Sigmoid colon (tissue), 7 donors: ENCODE measurements around the gene TTC12. TPM values are rescaled to one million over a fixed set of nuclear protein-coding genes. Genes with fewer than 3 reads are reported as not detected.

Source experiments
- DNase-seq: peaks from one replicate; pipeline ENCODE4 v3.0.0-alpha.2; 2019
- H3K27ac ChIP-seq, 4 donors: fragments of 200-600 bp; sonication (generic); one replicate each; pipeline ENCODE4 v1.5.1; 2016 to 2019; ENCODE audit warnings: mild to moderate bottlenecking in 1 of 4
- H3K27me3 ChIP-seq, 3 donors: fragments of 200-600 bp; sonication (generic); one replicate each; pipeline ENCODE4 v1.5.1; 2019; ENCODE audit warnings: mild to moderate bottlenecking in 1 of 3
- H3K36me3 ChIP-seq, 4 donors: fragments of 200-600 bp; sonication (generic); one replicate each; pipeline ENCODE4 v1.5.1; 2016 to 2019
- H3K4me1 ChIP-seq, 4 donors: fragments of 200-600 bp; sonication (generic); one replicate each; pipeline ENCODE4 v1.5.1; 2017 to 2019
- H3K4me3 ChIP-seq, 4 donors: fragments of 200-600 bp; sonication (generic); one replicate each; pipeline ENCODE4 v1.5.1; 2017 to 2019; ENCODE audit warnings: mild to moderate bottlenecking in 2 of 4, moderate library complexity in 1 of 4
- H3K9me3 ChIP-seq, 4 donors: fragments of 200-600 bp in 3 of 4; sonication (generic) in 3 of 4; one replicate each; pipeline versions ENCODE4 v1.5.1 to v1.6.1; 2013 to 2019
- CTCF ChIP-seq, 4 experiments: fragments of 450-650 bp in 3 of 4; fragments of 200-600 bp in 1 of 4; IDR thresholded peaks; one replicate each; pipeline ENCODE4 v1.5.1; 2016 to 2019; ENCODE audit warnings: antibody characterized with exemption in 4 of 4, mild to moderate bottlenecking in 3 of 4, moderate library complexity in 2 of 4
- EP300 ChIP-seq, 4 donors: sonication (generic); formaldehyde crosslinking; IDR thresholded peaks; one replicate each; pipeline ENCODE4 v1.6.1; 2017; ENCODE audit warnings: antibody characterized with exemption in 4 of 4
- POLR2A ChIP-seq, 2 donors: fragments of 450-650 bp; IDR thresholded peaks; one replicate each; pipeline ENCODE4 v1.6.1; 2016; ENCODE audit warnings: antibody characterized with exemption in 2 of 2, mild to moderate bottlenecking in 2 of 2, moderate library complexity in 2 of 2
- POLR2AphosphoS5 ChIP-seq, 4 donors: sonication (generic); formaldehyde crosslinking; IDR thresholded peaks; one replicate each; pipeline ENCODE4 v1.6.1; 2017; ENCODE audit warnings: antibody characterized with exemption in 4 of 4
- WGBS, 2 donors: extraction: QIAGEN DNeasy Blood & Tissue Kit; methylation state at CpG; one replicate each; pipeline ENCODE4 v1.1.7; 2013; 5-methylcytosine and 5-hydroxymethylcytosine counted together
- intact Hi-C: fragments of 100-400 bp; cut with DNase I; formaldehyde crosslinking; loops from one replicate; pipeline ENCODE4 v1.15.1; 2023
- polyA plus RNA-seq, 3 donors: library from polyadenylated mRNA; stranded (reverse); fragments of 200-250 nt; gene quantifications; one replicate each; pipeline ENCODE4 v1.2.3, GENCODE V29; 2013
- total RNA-seq, 4 donors: library from RNA; depleted of rRNA; stranded (reverse); fragments of >200 nt; gene quantifications; one replicate each; pipeline ENCODE4 v1.1.0, GENCODE V29; 2016
- donor health status: healthy with polysubstance abuse.
- donor health status: Bipolar disorder and iron deficiency.
- donor health status: healthy.

TTC12 gene
- total and polyA plus RNA-seq, 7 donors: 3.6 to 22.4 (median 8.9) TPM

- intact Hi-C loops: no loop called here
- DNase-seq: no peak
- no peak overlapping the region for H3K27ac ChIP-seq
- peaks cover 8 to 33% (median 20%) of the 10 kb centered on the region in 3 donors for H3K27me3 ChIP-seq
- H3K4me1 ChIP-seq: peaks cover 0 to 8% (median 6%) of the 10 kb centered on the region in 4 donors
- no peak for TF ChIP-seq POLR2A (IDR thresholded peaks at IDR 0.05)
- TF ChIP-seq EP300 (IDR thresholded peaks at IDR 0.05): no peak
- no peak for TF ChIP-seq CTCF (IDR thresholded peaks at IDR 0.05)
- TF ChIP-seq POLR2AphosphoS5 (IDR thresholded peaks at IDR 0.05): no peak
- no peak overlapping the region for H3K4me3 ChIP-seq
- H3K36me3 ChIP-seq: no peaks in the 10 kb centered on the region
- WGBS, 2 donors: 81% methylated on average over 6 of the region's 6 CpGs
- H3K9me3 ChIP-seq: no peaks in the 10 kb centered on the region
These were observed 72.5 kb downstream of the TTC12 start for GRCh38 chr11:113386866-113387265.

- peak within 1 kb of the TSS in 1 of 4 donors; percentile 4 for H3K4me3 ChIP-seq
- 4 to 13% methylated on average over 46 of the region's 46 CpGs for WGBS, 2 donors
- no peaks in the 10 kb centered on the region for H3K36me3 ChIP-seq
- intact Hi-C loops: no loop called here
- peaks cover 8 to 33% (median 20%) of the 10 kb centered on the region in 3 donors for H3K27me3 ChIP-seq
- TF ChIP-seq POLR2AphosphoS5 (IDR thresholded peaks at IDR 0.05): no peak
- no peak for TF ChIP-seq POLR2A (IDR thresholded peaks at IDR 0.05)
- TF ChIP-seq EP300 (IDR thresholded peaks at IDR 0.05): no peak
- TF ChIP-seq CTCF (IDR thresholded peaks at IDR 0.05): no peak
- H3K27ac ChIP-seq: no peak within 1 kb of the TSS
- H3K4me1 ChIP-seq: peaks cover 0 to 8% (median 6%) of the 10 kb centered on the region in 4 donors
- DNase-seq: no peak
- no peaks in the 10 kb centered on the region for H3K9me3 ChIP-seq
These were observed 73.3 kb downstream of the TTC12 start, which contains the start of gene ANKK1 for GRCh38 chr11:113387605-113388211. Gene ANKK1, plus strand, starts transcription at chr11:113387779. Its CDS starts 106 bp downstream, at chr11:113387885.

- Histone ChIP-seq H3K9me3 (no peaks in the 10 kb centered on the region), H3K27ac (no peak overlapping the region), H3K27me3 (peaks cover 8 to 33% (median 20%) of the 10 kb centered on the region in 3 donors), H3K4me3 (no peak overlapping the region), H3K4me1 (peaks cover 0 to 8% (median 6%) of the 10 kb centered on the region in 4 donors), H3K36me3 (no peaks in the 10 kb centered on the region)
- WGBS, 2 donors: 60 to 83% methylated on average over 3 of the region's 3 CpGs
- intact Hi-C loops: no loop called here
- no peak for TF ChIP-seq POLR2A (IDR thresholded peaks at IDR 0.05)
- no peak for TF ChIP-seq POLR2AphosphoS5 (IDR thresholded peaks at IDR 0.05)
- TF ChIP-seq CTCF (IDR thresholded peaks at IDR 0.05): no peak
- no peak for TF ChIP-seq EP300 (IDR thresholded peaks at IDR 0.05)
- no peak for DNase-seq
These were observed 74.9 kb downstream of the TTC12 start for GRCh38 chr11:113389272-113389671.

GRCh38 chr11:113392236-113392921 is 78.0 kb downstream of the TTC12 start:
- H3K4me1 ChIP-seq: peaks cover 0 to 7% (median 6%) of the 10 kb centered on the region in 4 donors
- no peaks in the 10 kb centered on the region for H3K9me3 ChIP-seq
- no peak overlapping the region for H3K27ac ChIP-seq
- intact Hi-C loops: no loop called here
- H3K36me3 ChIP-seq: no peaks in the 10 kb centered on the region
- H3K27me3 ChIP-seq: peaks cover 7 to 23% (median 13%) of the 10 kb centered on the region in 3 donors
- no peak for DNase-seq
- TF ChIP-seq CTCF (IDR thresholded peaks at IDR 0.05) (no peak), EP300 (IDR thresholded peaks at IDR 0.05) (no peak), POLR2A (IDR thresholded peaks at IDR 0.05) (no peak)
- 81 to 85% methylated on average over 3 of the region's 3 CpGs for WGBS, 2 donors
- H3K4me3 ChIP-seq: no peak overlapping the region
